Fibroblast of gingiva (primary cell): ENCODE results near the gene C12orf57.

ENCODE experiments used
- DNase-seq: peaks from one replicate; pipeline ENCODE4 v3.0.0-alpha.2; 2011; ENCODE audit warnings: low read depth

C12orf57 gene

DNA sequence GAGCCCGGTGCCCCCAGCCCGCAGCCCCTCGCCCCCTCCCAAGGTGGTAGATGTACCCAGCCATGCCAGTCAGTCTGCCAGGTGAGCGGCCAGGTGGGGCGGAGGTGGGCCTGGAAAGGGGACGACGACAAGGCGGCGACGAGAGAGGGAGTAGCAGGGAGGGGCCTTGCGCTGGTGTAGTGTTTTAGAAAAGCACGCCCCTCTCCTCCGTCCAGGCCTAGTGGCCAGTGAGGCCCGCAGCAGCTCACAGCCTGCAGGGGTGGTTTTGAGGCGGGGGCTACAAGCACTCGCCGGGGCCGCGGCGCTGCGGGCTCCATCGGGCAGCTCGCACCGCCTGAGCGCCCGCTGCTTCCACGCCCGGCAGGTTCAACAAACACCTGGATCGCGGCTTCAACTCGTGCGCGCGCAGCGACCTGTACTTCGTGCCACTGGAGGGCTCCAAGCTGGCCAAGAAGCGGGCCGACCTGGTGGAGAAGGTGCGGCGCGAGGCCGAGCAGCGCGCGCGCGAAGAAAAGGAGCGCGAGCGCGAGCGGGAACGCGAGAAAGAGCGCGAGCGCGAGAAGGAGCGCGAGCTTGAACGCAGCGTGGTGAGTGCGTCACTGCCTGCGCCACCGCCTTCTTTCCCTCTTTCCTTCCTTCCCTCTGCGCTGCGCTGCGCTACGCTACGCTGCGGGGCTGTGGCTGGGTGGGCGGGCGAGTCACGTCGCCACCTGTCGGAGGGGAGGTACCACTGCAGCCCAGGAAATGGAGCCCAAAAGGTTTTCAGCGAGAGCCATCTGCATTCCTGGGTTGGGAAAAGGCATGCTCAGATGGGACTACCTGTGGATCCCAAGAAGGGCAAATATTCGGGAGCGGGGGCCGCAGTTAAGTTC lies 6.1 kb upstream of the C12orf57 start:
- peak; percentile 90 for DNase-seq

DNA sequence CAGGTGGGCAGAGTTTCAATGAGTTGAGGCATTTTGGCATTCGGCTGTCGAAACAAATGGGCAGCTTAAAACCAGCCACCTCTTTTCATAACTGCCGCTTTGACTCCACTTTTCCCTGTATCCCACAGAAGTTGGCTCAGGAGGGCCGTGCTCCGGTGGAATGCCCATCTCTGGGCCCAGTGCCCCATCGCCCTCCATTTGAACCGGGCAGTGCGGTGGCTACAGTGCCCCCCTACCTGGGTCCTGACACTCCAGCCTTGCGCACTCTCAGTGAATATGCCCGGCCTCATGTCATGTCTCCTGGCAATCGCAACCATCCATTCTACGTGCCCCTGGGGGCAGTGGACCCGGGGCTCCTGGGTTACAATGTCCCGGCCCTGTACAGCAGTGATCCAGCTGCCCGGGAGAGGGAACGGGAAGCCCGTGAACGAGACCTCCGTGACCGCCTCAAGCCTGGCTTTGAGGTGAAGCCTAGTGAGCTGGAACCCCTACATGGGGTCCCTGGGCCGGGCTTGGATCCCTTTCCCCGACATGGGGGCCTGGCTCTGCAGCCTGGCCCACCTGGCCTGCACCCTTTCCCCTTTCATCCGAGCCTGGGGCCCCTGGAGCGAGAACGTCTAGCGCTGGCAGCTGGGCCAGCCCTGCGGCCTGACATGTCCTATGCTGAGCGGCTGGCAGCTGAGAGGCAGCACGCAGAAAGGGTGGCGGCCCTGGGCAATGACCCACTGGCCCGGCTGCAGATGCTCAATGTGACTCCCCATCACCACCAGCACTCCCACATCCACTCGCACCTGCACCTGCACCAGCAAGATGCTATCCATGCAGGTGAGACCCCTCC lies 5.2 kb upstream of the C12orf57 start:
- DNase-seq = no peak

DNA sequence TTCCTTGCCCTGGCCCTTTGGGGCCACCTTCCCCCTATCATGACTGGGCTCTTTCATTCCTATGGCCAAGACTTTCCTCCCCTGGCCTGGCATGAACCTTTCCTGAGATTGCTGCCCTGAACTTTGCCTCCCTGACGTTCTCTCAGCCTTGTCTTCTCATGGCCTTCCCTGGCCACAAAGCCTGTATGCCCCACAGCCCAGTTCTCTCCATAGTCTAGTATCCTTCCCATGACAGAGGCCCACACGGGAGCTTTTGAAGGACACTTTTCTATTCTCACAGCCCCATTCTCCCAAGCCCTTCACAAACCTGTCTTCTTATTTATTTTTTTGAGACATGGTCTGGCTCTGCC lies 4.7 kb upstream of the C12orf57 start:
- DNase-seq = no peak

DNA sequence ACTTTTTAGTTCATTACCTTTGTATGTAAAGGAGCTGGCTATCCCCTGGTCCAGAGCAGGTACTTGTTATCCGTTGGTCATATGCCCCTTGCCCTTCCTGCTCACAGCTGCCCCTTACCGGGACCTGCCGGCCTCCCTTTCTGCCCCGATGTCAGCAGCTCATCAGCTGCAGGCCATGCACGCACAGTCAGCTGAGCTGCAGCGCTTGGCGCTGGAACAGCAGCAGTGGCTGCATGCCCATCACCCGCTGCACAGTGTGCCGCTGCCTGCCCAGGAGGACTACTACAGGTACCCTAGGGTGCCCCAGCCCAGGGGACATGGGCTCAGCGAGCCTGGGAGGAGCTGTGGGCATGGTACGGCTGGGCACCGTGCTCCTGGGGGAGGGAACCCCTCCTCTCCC lies 2.6 kb upstream of the C12orf57 start:
- no peak for DNase-seq

DNA sequence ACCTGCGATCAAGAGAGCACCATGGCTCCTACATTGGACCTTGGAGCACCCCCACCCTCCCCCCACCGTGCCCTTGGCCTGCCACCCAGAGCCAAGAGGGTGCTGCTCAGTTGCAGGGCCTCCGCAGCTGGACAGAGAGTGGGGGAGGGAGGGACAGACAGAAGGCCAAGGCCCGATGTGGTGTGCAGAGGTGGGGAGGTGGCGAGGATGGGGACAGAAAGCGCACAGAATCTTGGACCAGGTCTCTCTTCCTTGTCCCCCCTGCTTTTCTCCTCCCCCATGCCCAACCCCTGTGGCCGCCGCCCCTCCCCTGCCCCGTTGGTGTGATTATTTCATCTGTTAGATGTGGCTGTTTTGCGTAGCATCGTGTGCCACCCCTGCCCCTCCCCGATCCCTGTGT lies 2.0 kb upstream of the C12orf57 start:
- DNase-seq = no peak

DNA sequence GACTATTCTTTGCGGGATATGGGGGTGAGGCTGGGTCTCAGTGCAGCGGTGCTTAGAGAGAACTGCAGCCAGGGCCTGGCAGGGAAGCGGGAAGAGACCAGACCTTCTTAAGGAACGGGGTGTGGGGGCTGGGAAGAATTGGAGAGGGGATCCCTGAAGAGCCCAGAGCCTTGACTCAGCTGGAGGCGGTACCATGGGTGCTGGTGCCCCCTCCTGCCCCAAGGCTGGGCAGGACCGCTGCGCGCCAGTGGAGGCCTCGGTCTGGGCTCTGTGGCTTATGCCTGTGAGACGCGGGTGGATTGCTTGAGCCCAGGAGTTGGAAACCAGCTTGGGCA lies 1.5 kb upstream of the C12orf57 start:
- peak; percentile 32 for DNase-seq

DNA sequence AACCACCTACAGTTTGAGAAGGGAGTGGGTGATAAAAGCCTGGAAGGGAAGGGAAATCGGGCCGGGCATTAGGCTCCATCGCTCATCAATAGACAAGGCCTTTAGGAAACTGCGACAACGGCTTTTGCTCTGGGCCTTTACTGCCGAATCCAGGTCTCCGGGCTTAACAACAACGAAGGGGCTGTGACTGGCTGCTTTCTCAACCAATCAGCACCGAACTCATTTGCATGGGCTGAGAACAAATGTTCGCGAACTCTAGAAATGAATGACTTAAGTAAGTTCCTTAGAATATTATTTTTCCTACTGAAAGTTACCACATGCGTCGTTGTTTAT lies 467 bp upstream of the C12orf57 start:
- peak; percentile 94 for DNase-seq

DNA sequence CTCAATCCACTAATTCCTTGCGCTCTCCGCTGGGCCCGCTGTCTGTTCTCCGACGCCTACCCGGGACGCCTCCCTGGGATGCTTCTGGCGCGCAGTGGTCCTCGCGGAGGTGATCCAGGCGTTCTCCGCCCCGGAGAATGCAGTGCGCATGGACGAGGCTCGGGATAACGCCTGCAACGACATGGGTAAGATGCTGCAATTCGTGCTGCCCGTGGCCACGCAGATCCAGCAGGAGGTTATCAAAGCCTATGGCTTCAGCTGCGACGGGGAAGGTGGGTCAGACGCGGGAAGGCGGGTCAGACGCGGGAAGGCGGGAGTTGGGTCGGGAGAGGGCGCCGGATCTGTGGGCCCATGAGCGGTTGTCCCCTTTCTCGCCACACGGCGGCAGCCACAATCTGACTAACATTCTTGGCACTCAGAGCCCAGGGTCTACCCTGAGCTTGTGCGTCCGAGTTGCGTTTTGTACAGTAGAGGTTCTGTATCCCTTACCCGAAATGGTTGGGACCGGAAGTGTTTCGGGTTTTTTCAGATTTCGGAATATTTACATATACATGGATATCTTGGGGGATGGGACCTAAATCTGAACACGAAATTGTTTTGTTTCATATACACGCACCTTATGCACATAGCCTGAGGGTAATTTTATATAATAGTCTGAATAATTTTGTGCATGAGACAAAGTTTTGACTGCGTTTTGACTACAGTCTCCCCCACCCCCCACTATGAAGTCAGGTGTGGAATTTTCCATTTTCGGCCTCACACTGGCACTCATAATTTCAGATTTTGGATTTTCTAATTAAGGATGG lies 762 bp downstream of the C12orf57 start:
- peak; percentile 90 for DNase-seq

DNA sequence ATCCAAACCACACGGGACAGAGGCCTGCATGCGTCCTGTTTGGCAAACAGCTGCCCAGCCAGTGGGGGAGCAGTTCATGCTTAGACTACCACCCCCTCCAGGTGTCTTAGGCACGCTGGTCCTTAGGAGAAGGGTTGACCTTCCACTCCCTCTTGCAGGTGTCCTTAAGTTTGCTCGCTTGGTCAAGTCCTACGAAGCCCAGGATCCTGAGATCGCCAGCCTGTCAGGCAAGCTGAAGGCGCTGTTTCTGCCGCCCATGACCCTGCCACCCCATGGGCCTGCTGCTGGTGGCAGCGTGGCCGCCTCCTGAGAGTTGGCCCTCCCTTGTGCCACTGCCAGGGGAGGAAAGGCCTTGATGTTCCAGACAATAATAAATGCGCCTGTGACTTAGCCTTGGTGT lies 1.8 kb downstream of the C12orf57 start:
- no peak for DNase-seq

DNA sequence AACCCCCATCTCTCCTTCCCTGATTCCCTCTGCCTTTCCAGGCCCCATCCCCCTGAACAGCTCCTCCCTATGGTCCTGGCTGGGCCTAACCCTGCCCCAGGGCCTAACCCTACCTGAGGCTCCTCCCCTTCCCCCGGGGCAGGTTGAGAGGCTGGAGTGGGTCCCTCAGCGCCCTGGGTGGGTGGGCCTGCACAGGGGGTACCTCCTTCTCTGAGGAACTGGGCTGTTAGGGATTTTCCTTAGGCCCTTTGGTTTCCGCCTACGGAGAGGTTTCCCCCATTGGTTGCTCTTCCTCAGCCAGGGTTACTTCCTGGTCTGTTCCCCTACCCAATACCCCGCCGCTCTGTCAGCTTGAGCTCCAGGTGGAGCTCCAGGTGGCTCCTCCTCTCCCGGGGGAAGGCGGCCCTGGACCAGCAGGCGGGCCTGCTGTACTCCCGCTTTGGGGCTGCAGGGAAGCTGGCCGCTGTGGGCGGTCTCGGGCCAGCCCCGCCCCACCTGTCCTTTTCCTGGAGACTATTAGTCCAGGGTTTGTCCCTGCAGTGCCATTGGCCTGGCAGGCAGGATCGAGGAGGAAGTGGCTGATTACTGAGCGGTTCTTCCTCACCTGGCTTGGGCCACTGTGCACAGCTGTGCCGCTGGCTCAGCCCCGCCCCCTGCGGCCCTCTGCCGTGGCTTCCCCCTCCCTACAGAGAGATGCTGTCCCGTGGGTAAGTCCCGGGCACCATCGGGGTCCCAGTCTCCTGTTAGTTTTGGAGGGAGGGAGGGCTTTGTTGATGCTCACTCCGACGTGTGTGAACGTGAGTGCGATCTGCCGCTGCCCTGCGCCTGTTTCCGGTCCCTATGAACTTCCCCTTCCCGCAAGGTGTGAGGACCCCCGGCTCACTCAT lies 2.5 kb downstream of the C12orf57 start:
- DNase-seq = no peak

DNA sequence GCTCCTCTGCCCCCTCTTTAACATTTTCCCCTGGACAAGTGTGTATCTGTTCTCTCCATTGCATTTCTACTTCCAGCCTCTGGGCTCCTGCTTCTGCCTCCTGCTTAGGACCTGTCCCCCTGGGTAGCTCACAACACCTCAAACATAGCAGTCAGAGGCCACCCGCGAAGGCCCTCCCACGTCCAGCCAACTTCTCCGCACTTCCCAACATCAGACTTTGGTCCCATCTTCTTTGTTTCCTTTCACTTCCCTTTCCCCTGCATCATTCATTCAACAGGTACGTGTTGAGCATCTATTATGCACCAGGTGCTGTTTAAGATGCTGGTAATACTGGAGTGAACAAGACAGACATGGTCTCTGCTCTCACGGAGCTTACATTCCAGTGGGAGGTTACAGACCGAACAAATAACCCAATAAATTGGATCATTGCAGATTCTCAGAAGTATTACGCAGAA lies 3.1 kb downstream of the C12orf57 start:
- no peak for DNase-seq

DNA sequence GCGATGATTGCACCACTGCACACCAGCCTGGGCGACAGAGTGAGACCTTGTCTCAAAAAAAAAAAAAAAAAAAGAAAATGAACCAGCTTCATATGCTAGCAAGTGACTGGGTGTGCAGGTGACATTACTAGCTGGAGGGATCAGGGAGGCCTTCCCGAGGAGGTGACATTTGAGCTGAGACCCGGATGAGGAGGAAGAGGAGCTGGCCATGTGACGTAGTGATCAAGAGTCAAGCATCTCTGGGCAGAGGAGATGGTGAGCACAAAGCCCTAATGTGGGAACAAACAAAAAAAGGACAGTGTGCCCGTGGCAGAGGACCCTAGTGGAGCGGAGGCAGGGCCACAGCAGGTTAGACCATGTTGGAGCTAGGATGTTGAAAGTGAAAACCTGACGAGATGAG lies 3.8 kb downstream of the C12orf57 start:
- no peak for DNase-seq

DNA sequence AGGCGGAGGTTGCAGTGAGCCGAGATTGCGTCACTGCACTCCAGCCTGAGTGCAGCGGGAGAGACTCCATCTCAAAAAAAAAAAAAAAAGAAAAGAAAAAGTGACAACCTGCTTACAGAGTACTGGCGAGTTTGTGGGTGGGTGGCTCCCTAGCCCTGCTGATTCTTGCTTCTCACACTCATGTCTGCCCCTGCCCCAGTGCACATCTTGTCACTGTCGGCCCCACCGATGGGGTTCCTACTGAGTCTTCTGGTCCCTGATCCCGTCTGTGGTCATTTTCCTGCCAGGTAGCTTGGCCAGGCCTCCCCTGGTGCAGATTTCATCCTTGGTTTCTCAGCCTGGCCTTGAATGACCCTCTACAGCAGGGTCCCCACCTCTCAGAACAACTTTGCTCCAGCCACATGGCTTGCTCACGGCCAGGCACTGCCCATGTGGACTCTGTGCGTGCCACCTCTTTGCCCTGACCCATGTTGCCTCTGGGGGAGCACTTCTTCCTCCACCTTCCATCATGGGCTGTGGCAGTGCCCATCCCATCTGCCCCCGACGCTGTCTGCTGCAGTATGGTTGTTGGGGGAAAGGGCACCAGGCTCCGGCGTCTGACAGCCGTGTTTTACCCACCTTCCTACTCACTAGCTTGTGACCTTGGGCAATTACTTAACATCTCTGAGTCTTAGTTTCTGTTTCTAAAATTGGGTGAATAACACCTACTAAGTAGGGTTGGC lies 5.2 kb downstream of the C12orf57 start:
- no peak for DNase-seq

DNA sequence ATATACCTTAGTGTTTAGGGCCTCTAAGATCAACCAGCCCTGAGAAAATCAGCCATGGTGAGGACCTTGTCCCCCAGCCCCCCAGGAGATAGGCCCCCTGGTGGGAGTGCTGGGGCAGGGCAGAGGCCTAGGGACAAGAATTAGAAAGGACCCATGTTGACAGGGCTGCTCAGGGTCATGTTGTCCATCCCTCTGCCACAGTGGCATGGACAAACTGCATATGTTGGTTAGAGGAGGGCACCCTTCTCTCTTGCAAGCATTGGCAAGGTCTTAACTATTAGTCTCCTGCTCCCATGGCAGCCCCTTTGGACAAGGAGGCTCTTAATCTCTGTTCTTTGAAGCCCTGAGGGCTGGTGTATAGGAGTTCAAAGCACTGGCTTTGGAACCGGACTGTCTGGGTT lies 6.6 kb downstream of the C12orf57 start:
- no peak for DNase-seq

DNA sequence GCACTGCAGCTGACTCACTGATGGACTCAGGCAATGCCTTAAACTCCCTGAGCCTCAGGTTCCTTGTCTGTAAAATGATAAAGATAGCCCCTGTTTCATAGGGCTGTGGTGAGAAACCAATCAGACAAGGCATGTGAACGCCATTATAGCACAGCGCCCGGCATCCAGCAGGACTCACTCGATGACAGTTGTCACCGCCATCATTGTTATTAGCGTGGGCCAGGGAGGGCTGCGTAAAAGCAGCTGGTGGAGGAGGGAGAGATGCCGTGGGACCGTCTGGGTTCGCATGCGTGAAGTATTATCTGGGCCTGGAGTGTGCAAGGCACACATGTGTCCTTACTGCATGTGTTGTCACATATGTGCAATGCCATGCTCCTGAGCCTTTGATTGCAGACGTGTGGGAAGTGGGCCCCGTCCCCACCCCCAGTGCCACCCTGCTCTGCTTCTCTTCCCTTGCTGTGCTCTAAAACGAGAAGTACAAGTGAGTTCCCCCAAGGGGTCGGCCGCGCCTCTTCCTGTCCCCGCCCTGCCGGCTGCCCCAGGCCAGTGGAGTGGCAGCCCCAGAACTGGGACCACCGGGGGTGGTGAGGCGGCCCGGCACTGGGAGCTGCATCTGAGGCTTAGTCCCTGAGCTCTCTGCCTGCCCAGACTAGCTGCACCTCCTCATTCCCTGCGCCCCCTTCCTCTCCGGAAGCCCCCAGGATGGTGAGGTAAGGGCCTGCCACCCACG lies 7.2 kb downstream of the C12orf57 start, which contains the start of gene PTPN6:
TSS of gene PTPN6 (plus strand) at position 546 of the 730 bp plus-strand sequence. CDS start at position 703, 157 bp downstream.
- DNase-seq = no peak

DNA sequence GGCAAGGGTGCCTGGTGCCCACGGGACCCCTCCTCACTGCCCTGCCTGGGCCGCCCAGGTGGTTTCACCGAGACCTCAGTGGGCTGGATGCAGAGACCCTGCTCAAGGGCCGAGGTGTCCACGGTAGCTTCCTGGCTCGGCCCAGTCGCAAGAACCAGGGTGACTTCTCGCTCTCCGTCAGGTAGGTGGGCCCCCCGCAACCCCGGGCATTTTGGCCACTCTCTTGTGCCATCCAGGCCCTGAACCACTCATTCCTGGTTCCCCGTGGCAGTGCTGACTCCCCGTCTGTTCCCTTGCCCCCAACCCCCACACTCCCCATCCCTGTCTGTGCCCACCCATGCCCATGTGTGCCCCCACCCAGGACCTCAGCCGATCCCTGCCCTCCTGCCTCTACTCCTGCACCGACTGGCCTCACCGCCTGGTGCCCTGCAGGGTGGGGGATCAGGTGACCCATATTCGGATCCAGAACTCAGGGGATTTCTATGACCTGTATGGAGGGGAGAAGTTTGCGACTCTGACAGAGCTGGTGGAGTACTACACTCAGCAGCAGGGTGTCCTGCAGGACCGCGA lies 7.8 kb downstream of the C12orf57 start:
- no peak for DNase-seq

DNA sequence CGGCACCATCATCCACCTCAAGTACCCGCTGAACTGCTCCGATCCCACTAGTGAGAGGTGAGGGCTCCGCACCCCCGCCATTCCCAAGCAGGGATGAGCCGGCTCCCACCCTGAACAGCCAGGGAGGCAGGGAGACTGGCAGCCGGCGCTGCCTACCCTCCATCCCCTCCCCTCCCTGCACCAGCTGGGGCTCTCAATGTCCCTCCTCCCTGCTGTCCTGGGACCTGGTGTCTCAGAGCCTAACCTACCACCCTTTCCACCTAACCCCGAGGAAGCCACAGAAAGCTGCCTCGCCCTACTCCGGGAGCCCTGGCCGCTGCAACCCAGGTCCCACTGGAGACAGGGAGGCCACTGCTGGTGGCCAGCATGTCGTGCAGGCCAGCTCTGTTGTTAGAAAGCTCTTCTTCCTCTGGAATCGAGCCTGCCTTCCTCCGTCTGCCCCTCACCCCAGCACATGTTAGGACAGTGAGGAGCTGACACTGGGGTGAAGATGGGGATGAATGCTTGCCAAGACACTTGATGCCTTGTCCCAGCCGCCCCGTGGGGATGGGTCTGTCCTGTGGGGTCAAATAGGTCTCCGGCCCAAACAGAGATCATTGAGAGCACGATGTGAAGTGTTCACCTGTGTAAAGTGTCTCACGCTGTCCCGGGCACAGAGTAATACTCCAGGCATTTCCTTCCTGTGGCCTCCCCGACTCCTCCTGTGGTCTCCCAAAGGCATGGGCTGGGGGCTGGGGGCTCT lies 8.5 kb downstream of the C12orf57 start:
- no peak for DNase-seq

DNA sequence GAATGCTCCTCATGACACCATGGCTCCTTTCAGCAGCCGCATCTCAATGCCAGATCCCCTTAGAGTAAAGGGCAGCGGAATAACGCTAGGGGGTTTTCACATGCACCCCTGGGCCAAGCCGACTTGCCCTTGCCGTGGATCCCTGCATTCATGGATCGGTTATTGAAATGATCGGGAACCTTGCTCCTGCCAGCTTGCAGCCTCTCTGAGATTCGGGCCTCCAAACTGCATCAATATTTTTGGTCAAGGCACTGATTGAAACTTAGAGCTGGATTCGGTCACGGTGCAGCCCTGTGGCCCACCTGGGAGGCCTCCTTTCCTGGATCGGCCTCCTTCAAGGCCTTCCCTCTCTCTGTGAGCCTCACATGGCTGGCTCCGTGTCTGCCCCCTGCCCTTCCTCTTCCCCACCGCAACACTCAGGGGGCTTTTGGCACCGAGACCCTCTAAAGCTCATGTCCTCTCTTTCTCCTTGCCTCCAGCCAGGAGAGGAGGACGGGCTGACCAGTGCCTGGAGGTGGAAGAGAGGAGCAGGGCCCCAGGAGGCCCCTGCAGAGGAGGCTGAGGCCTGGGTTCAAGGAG lies 9.1 kb downstream of the C12orf57 start:
- DNase-seq = no peak
